Measurements from ENCODE around the gene HMGCR. TPM values are rescaled to one million over a fixed set of nuclear protein-coding genes. Genes with fewer than 3 reads are reported as not detected.
"Not testable (repeated sequence)": the region's sequence is repeated elsewhere in the genome, so short reads cannot be mapped to it uniquely, and the experiment has no call there.

HMGCR gene
- total RNA-seq, 3 donors from 2014 or later (not counting 1 experiment from before 2014, with no cell fraction given), result 44.2 to 89.5 (median 62.6) TPM

DNA sequence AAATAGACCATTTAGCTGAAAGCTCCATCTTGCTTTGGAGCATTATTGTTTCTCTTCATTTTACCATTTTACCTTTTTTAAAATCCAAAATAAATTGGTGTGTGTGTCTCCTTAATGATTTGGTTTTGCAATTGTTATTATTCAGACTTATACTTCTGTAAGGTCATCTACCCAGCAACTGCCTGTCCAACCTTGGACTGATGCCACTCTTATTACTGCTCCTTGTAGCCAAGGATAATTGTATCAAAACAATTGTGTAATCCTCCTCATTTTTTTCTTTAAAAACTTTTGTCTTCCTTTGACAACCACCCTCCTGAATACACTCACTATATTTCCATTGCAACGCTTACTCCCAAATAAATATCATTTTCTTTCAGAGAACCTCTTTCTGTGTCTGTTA, 30.3 kb upstream of the HMGCR start:
- Histone ChIP-seq H3K4me1 (ENCODE audit: control insufficient read depth, insufficient read depth, low read length) (no peaks in the 10 kb centered on the region), H3K36me3 (ENCODE audit: control insufficient read depth, insufficient read depth, low read length) (no peaks in the 10 kb centered on the region), H3K4me3 (ENCODE audit: low read length) (no peak overlapping the region), H3K27me3 (ENCODE audit: control insufficient read depth, insufficient read depth, low read length) (no peaks in the 10 kb centered on the region), H3K9me3 (ENCODE audit: control insufficient read depth, insufficient read depth, low read length) (no peaks in the 10 kb centered on the region), H3K27ac (ENCODE audit: low read length) (no peak overlapping the region)
- WGBS (ENCODE audit: insufficient coverage), result no CpG with 5 or more reads among the region's 1 CpG
- Mint-ChIP-seq H3K36me3 (no peaks in the 10 kb centered on the region), H3K27me3 (ENCODE audit: low read depth in 2 of 2) (peaks cover 13 to 22% of the 10 kb centered on the region in 2 donors), H3K27ac (no peak overlapping the region), H3K4me1 (no peaks in the 10 kb centered on the region), H3K9me3 (no peaks in the 10 kb centered on the region), H3K4me3 (no peak overlapping the region)
- TF ChIP-seq, protein P1, sequence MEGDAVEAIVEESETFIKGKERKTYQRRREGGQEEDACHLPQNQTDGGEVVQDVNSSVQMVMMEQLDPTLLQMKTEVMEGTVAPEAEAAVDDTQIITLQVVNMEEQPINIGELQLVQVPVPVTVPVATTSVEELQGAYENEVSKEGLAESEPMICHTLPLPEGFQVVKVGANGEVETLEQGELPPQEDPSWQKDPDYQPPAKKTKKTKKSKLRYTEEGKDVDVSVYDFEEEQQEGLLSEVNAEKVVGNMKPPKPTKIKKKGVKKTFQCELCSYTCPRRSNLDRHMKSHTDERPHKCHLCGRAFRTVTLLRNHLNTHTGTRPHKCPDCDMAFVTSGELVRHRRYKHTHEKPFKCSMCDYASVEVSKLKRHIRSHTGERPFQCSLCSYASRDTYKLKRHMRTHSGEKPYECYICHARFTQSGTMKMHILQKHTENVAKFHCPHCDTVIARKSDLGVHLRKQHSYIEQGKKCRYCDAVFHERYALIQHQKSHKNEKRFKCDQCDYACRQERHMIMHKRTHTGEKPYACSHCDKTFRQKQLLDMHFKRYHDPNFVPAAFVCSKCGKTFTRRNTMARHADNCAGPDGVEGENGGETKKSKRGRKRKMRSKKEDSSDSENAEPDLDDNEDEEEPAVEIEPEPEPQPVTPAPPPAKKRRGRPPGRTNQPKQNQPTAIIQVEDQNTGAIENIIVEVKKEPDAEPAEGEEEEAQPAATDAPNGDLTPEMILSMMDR (IDR thresholded peaks at IDR 0.05), result no peak
- DNase-seq (no peak), ATAC-seq (no peak)
- intact Hi-C loops (cut with micrococcal nuclease), result no loop called here

- intact Hi-C loops (cut with micrococcal nuclease), result no loop called here
- no peak overlapping the region for H3K27ac Mint-ChIP-seq
Observed at GRCh38 chr5:75310212-75310611, 26.8 kb upstream of the HMGCR start.

DNA sequence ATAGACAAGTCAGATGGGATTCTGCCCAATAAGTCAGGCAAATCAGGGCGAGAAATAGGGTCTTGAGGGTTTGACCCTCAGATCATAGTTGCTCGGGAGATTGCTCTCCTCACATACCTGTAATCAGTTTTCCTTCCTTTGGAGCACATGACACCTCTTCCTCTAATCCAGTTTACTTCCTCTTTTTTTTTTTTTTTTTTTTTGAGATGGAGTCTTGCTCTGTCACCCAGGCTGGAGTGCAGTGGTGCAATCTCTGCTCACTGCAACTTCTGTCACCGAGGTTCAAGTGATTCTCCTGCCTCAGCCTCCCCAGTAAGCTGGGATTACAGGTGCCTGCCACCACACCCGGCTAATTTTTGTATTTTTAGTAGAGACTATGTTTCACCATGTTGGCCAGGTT, 17.9 kb upstream of the HMGCR start:
- H3K9me3 ChIP-seq (ENCODE audit: control insufficient read depth, insufficient read depth, low read length); H3K27me3 ChIP-seq (ENCODE audit: control insufficient read depth, insufficient read depth, low read length); H3K4me3 Mint-ChIP-seq; DNase-seq; H3K36me3 ChIP-seq (ENCODE audit: control insufficient read depth, insufficient read depth, low read length); H3K36me3 Mint-ChIP-seq; H3K27ac Mint-ChIP-seq; H3K4me3 ChIP-seq (ENCODE audit: low read length); H3K27ac ChIP-seq (ENCODE audit: low read length); H3K9me3 Mint-ChIP-seq; H3K27me3 Mint-ChIP-seq (ENCODE audit: low read depth in 2 of 2); H3K4me1 ChIP-seq (ENCODE audit: control insufficient read depth, insufficient read depth, low read length); intact Hi-C loops (cut with micrococcal nuclease); H3K4me1 Mint-ChIP-seq: not testable (repeated sequence)
- WGBS (ENCODE audit: insufficient coverage), result 43% methylated on average over 4 of the region's 4 CpGs
- peak in 1 of 3 donors; percentile 45 for ATAC-seq

More at GRCh38 chr5:75310212-75310611, 26.8 kb upstream of the HMGCR start:
- no peak overlapping the region for H3K4me3 ChIP-seq (ENCODE audit: low read length)
- H3K36me3 ChIP-seq (ENCODE audit: control insufficient read depth, insufficient read depth, low read length), result no peaks in the 10 kb centered on the region
- TF ChIP-seq, protein P1 (IDR thresholded peaks at IDR 0.05), result no peak
- Mint-ChIP-seq H3K27me3 (ENCODE audit: low read depth in 2 of 2) (peaks cover 13 to 30% of the 10 kb centered on the region in 2 donors), H3K9me3 (no peaks in the 10 kb centered on the region), H3K4me1 (no peaks in the 10 kb centered on the region), H3K4me3 (no peak overlapping the region), H3K36me3 (no peaks in the 10 kb centered on the region)
- no peaks in the 10 kb centered on the region for H3K4me1 ChIP-seq (ENCODE audit: control insufficient read depth, insufficient read depth, low read length)
- 79% methylated on average over 3 of the region's 3 CpGs for WGBS (ENCODE audit: insufficient coverage)
- H3K27ac ChIP-seq (ENCODE audit: low read length), result no peak overlapping the region
- ATAC-seq (no peak), DNase-seq (no peak)
- H3K27me3 ChIP-seq (ENCODE audit: control insufficient read depth, insufficient read depth, low read length), result no peaks in the 10 kb centered on the region
- no peaks in the 10 kb centered on the region for H3K9me3 ChIP-seq (ENCODE audit: control insufficient read depth, insufficient read depth, low read length)

DNA sequence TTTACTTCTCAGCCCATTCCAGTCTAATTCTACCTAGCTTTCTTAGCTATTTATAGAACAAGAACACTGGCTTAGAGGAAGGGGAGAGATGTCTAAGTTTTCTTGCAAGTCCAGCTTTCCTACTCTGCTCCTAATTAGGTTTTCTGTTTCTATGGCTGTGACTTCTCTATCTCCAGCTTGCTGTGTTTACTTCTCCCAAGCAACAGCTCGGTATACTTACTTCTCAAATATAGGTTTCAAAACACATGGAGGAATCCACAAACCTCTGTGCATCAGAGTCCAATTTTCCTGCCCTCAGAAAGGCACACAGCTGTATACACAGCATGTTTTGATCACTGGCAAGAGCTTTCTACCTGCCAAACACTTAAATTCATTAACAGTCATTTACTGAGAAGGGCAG, 17.4 kb upstream of the HMGCR start:
- Mint-ChIP-seq H3K4me1 (no peaks in the 10 kb centered on the region), H3K4me3 (no peak overlapping the region), H3K36me3 (no peaks in the 10 kb centered on the region), H3K27me3 (ENCODE audit: low read depth in 2 of 2) (peaks cover 13 to 14% of the 10 kb centered on the region in 2 donors), H3K27ac (no peak overlapping the region), H3K9me3 (no peaks in the 10 kb centered on the region)
- DNase-seq (no peak), ATAC-seq (no peak)
- Histone ChIP-seq H3K4me3 (ENCODE audit: low read length) (no peak overlapping the region), H3K4me1 (ENCODE audit: control insufficient read depth, insufficient read depth, low read length) (no peaks in the 10 kb centered on the region), H3K36me3 (ENCODE audit: control insufficient read depth, insufficient read depth, low read length) (no peaks in the 10 kb centered on the region), H3K9me3 (ENCODE audit: control insufficient read depth, insufficient read depth, low read length) (no peaks in the 10 kb centered on the region), H3K27ac (ENCODE audit: low read length) (peak overlapping the region; percentile 8), H3K27me3 (ENCODE audit: control insufficient read depth, insufficient read depth, low read length) (no peaks in the 10 kb centered on the region)
- TF ChIP-seq, protein P1 (IDR thresholded peaks at IDR 0.05), result no peak
- 83% methylated on average over 1 of the region's 1 CpG for WGBS (ENCODE audit: insufficient coverage)
- intact Hi-C loops (cut with micrococcal nuclease), result no loop called here
